Muscle of arm (tissue), 12 donors: ENCODE data around the gene TMEM119. TPM values are rescaled to one million over a fixed set of nuclear protein-coding genes. Genes with fewer than 3 reads are reported as not detected.

Experiments used
- DNase-seq: peaks from one replicate; pipeline ENCODE4 v3.0.0-alpha.2; 2013
- polyA plus RNA-seq, 12 donors: library from polyadenylated mRNA; unstranded; fragments of 120-200 nt; gene quantifications; one replicate each; pipeline ENCODE4 v1.2.1, GENCODE V29; 2013; ENCODE audit not compliant: insufficient read length in 12 of 12

The TMEM119 gene
- polyA plus RNA-seq, 12 donors: 24.3 to 76.7 (median 34.3) TPM; not detected in 1

GRCh38 chr12:108543652-108544051 is 54.2 kb downstream of the TMEM119 start:
- DNase-seq: no peak

GRCh38 chr12:108542320-108542719 is 55.6 kb downstream of the TMEM119 start:
- no peak for DNase-seq

Other genes starting within 250 kb of the TMEM119 start
- gene FICD, start 82.8 kb downstream of the TMEM119 start, polyA plus RNA-seq: 1 to 10 TPM in 10 of 12 donors, not detected in 2; 1.4 to 3.4 (median 2.4) TPM
- gene SART3, start 36.9 kb downstream of the TMEM119 start, polyA plus RNA-seq: 10 to 100 TPM in 11 of 12 donors, not detected in 1; 20.0 to 41.8 (median 34.3) TPM
- gene ISCU, start 35.5 kb downstream of the TMEM119 start, polyA plus RNA-seq: 100 to 1,000 TPM in 2 of 12 donors, 10 to 100 TPM in 9, not detected in 1; 86.1 to 105 (median 96.3) TPM
- gene SELPLG, start 35.8 kb upstream of the TMEM119 start, polyA plus RNA-seq: 10 to 100 TPM in 1 of 12 donors, 1 to 10 TPM in 10, not detected in 1; 3.0 to 11.3 (median 4.4) TPM
- 100 to 1,000 TPM in 1 of 12 donors, 10 to 100 TPM in 10, not detected in 1; 62.7 to 117 (median 90.9) TPM for gene CORO1C, start 133.4 kb upstream of the TMEM119 start, polyA plus RNA-seq